NCI-H187 treated with DMSO at 0.1 percent for 48 hours (cell line): ENCODE results near the gene MYO1A.

Experiments
- DNase-seq: peaks from one replicate; lab custom pipeline; 2025; lab: John Stamatoyannopoulos, UW

MYO1A gene

GRCh38 chr12:57012600-57013465, 37.1 kb downstream of the MYO1A start:
- no peak for DNase-seq

- no peak for DNase-seq
Measured at GRCh38 chr12:57011438-57012424, 38.2 kb downstream of the MYO1A start.

GRCh38 chr12:57010627-57011247, 39.2 kb downstream of the MYO1A start:
- DNase-seq = no peak

- DNase-seq = no peak
Measured at GRCh38 chr12:57009949-57010626, 39.8 kb downstream of the MYO1A start.

- peak; percentile 40 for DNase-seq
Measured at GRCh38 chr12:57008178-57008577, 41.8 kb downstream of the MYO1A start.

GRCh38 chr12:57006809-57007475, 43.0 kb downstream of the MYO1A start:
- DNase-seq = no peak

- no peak for DNase-seq
Measured at GRCh38 chr12:57005980-57006808, 43.7 kb downstream of the MYO1A start, which contains the start of gene ZBTB39. TSS of gene ZBTB39 (minus strand) at chr12:57006546. CDS start at chr12:57004917, 1,629 bp downstream.

- DNase-seq = no peak
Measured at GRCh38 chr12:57004651-57005050, 45.3 kb downstream of the MYO1A start.

- no peak for DNase-seq
Measured at GRCh38 chr12:57003395-57003794, 46.5 kb downstream of the MYO1A start.

- no peak for DNase-seq
Measured at GRCh38 chr12:57001448-57001906, 48.5 kb downstream of the MYO1A start.

- DNase-seq = no peak
Measured at GRCh38 chr12:57000393-57000792, 49.5 kb downstream of the MYO1A start.

- DNase-seq = no peak
Measured at GRCh38 chr12:56999456-56999855, 50.5 kb downstream of the MYO1A start.

GRCh38 chr12:56998981-56999380, 50.9 kb downstream of the MYO1A start:
- DNase-seq = no peak

- no peak for DNase-seq
Measured at GRCh38 chr12:56998316-56998715, 51.6 kb downstream of the MYO1A start.

- DNase-seq = no peak
Measured at GRCh38 chr12:56996793-56997545, 53.0 kb downstream of the MYO1A start.

- no peak for DNase-seq
Measured at GRCh38 chr12:56995930-56996496, 53.9 kb downstream of the MYO1A start.

- DNase-seq = no peak
Measured at GRCh38 chr12:56995201-56995929, 54.6 kb downstream of the MYO1A start.

- DNase-seq = no peak
Measured at GRCh38 chr12:56994231-56994746, 55.6 kb downstream of the MYO1A start.
